OCI-LY7 (cell line): ENCODE data around the gene NQO2. TPM values are rescaled to one million over a fixed set of nuclear protein-coding genes. Genes with fewer than 3 reads are reported as not detected.

ENCODE experiments used
- BruUV-seq: library from RNA; stranded (reverse); fragments of 400-500 nt; replicated peaks from 2 replicates; lab custom pipeline; 2021; lab: Mats Ljungman, UMichigan
- CTCF ChIA-PET: fragments of 300-600 bp; sonication (Branson Sonifier 250); formaldehyde crosslinking; loops from one replicate; lab custom pipeline; 2022; ENCODE audit warnings: antibody characterized with exemption; ENCODE audit not compliant: unreplicated experiment; lab: Charles Lee
- POLR2A ChIA-PET: fragments of 300-600 bp; sonication (Branson Sonifier 250); formaldehyde crosslinking; loops from one replicate; lab custom pipeline; 2022; ENCODE audit warnings: antibody characterized with exemption; lab: Charles Lee
- DNase-seq: peaks from one replicate; pipeline ENCODE4 v3.0.0-alpha.2; 2015; ENCODE audit warnings: low spot score
- H2AFZ ChIP-seq: fragments of 200-600 bp; sonication (generic), shearing (Covaris generic); 2 replicates; pipeline ENCODE4 v1.6.1; 2014; ENCODE audit warnings: mild to moderate bottlenecking, antibody characterized with exemption, low read length, moderate library complexity
- H3K27ac ChIP-seq: fragments of 200-600 bp; sonication (generic); 2 replicates; pipeline ENCODE4 v1.5.1; 2014; ENCODE audit warnings: mixed run types, low read depth, mild to moderate bottlenecking, moderate library complexity, low read length, inconsistent platforms; ENCODE audit not compliant: poor library complexity, severe bottlenecking
- H3K36me3 ChIP-seq: fragments of 200-600 bp; sonication (generic); 2 replicates; pipeline ENCODE4 v1.6.1; 2014; ENCODE audit warnings: mild to moderate bottlenecking, antibody characterized with exemption, low read length, moderate library complexity, mixed read lengths; ENCODE audit not compliant: insufficient read depth
- H3K4me1 ChIP-seq: fragments of 200-600 bp; sonication (generic); 2 replicates; pipeline ENCODE4 v1.5.1; 2014; ENCODE audit warnings: mild to moderate bottlenecking, low read length; ENCODE audit not compliant: insufficient read depth, poor library complexity, severe bottlenecking
- H3K4me2 ChIP-seq: fragments of 200-600 bp; sonication (generic); 2 replicates; pipeline ENCODE4 v1.6.1; 2014; ENCODE audit warnings: mild to moderate bottlenecking, low read length
- H3K4me3 ChIP-seq: fragments of 200-600 bp; sonication (generic); 2 replicates; pipeline ENCODE4 v1.5.1; 2014; ENCODE audit warnings: mild to moderate bottlenecking, low read depth, low read length; ENCODE audit not compliant: poor library complexity, severe bottlenecking
- H3K79me2 ChIP-seq: fragments of 200-600 bp; sonication (generic); 2 replicates; pipeline ENCODE4 v1.6.1; 2016; ENCODE audit warnings: low read depth, mild to moderate bottlenecking, low read length, moderate library complexity, mixed read lengths; ENCODE audit not compliant: insufficient read depth
- H3K9me2 ChIP-seq: fragments of 200-600 bp; sonication (generic); 2 replicates; pipeline ENCODE4 v1.6.1; 2016; ENCODE audit warnings: mild to moderate bottlenecking, low read length, mixed read lengths; ENCODE audit not compliant: insufficient read depth
- H3K9me3 ChIP-seq: fragments of 200-600 bp; sonication (generic); 2 replicates; pipeline ENCODE4 v1.6.1; 2014; ENCODE audit warnings: mild to moderate bottlenecking, mixed run types, low read length, mixed read lengths
- H4K20me1 ChIP-seq: fragments of 200-600 bp; sonication (generic); 2 replicates; pipeline ENCODE4 v1.6.1; 2014; ENCODE audit warnings: mild to moderate bottlenecking, antibody characterized with exemption, low read length, moderate library complexity, mixed read lengths; ENCODE audit not compliant: insufficient read depth
- CTCF ChIP-seq: fragments of 200-600 bp; sonication (generic); conservative IDR thresholded peaks from 2 replicates; pipeline ENCODE4 v1.5.1; 2014; ENCODE audit warnings: mild to moderate bottlenecking, antibody characterized with exemption, low read length, moderate library complexity, mixed read lengths
- EZH2phosphoT487 ChIP-seq: fragments of 200-600 bp; sonication (generic); IDR thresholded peaks from 2 replicates; pipeline ENCODE4 v1.6.1; 2018; ENCODE audit warnings: low read depth, borderline replicate concordance, mild to moderate bottlenecking, mixed run types, antibody characterized with exemption, low read length, moderate library complexity, mixed read lengths
- intact Hi-C: fragments of 100-400 bp; cut with micrococcal nuclease; formaldehyde crosslinking; loops from one replicate; pipeline ENCODE4 v1.10.0; 2022; ENCODE audit not compliant: unreplicated experiment
- total RNA-seq, 2 experiments: library from RNA; depleted of rRNA in 1 of 2; stranded (reverse); fragments of >200 nt in 1 of 2; shearing (Covaris generic) in 1 of 2; gene quantifications; 2 replicates each; pipeline ENCODE4 v1.2.3, GENCODE V29; 2014 to 2022

NQO2 gene
- total RNA-seq, 2 experiments from 2014 or later, result 8.4 to 9.9 TPM

GRCh38 chr6:3013901-3014674 lies 14.4 kb downstream of the NQO2 start:
- TF ChIP-seq CTCF (no peak), EZH2phosphoT487 (no peak)
- no peaks in the 10 kb centered on the region for H3K9me2 ChIP-seq
- intact Hi-C loops, result no loop called here
- H3K36me3 ChIP-seq, result peaks cover 42% of the 10 kb centered on the region
- no peak overlapping the region for H3K4me2 ChIP-seq
- peaks cover 25% of the 10 kb centered on the region for H3K9me3 ChIP-seq
- POLR2A ChIA-PET, result interaction anchor here (0.6 to 1.2 kb wide), 2 partner anchors 12 to 1311 kb away, joined by 3 to 4 read pairs; no protein-coding TSS in a partner anchor
- DNase-seq, result no peak
- H3K4me3 ChIP-seq, result no peak overlapping the region
- H3K4me1 ChIP-seq, result no peaks in the 10 kb centered on the region
- no peak overlapping the region for H3K27ac ChIP-seq
- no TSS peak for BruUV-seq
- CTCF ChIA-PET, result no interaction called here
- H2AFZ ChIP-seq, result no peak overlapping the region
- H3K79me2 ChIP-seq, result no peaks in the 10 kb centered on the region
- no peaks in the 10 kb centered on the region for H4K20me1 ChIP-seq

- Histone ChIP-seq H4K20me1 (no peaks in the 10 kb centered on the region), H3K4me1 (no peaks in the 10 kb centered on the region), H3K9me2 (no peaks in the 10 kb centered on the region), H3K4me2 (no peak overlapping the region), H3K79me2 (no peaks in the 10 kb centered on the region), H3K36me3 (peaks cover 38% of the 10 kb centered on the region), H3K4me3 (no peak overlapping the region), H3K27ac (no peak overlapping the region), H2AFZ (no peak overlapping the region), H3K9me3 (peaks cover 25% of the 10 kb centered on the region)
- no peak for DNase-seq
- intact Hi-C loops, result no loop called here
- POLR2A ChIA-PET, result interaction anchor here (0.6 to 1.2 kb wide), 2 partner anchors 11 to 85 kb away, joined by 3 to 4 read pairs; no protein-coding TSS in a partner anchor
- BruUV-seq, result no TSS peak
- CTCF ChIA-PET, result no interaction called here
- TF ChIP-seq CTCF, result no peak
- no peak for TF ChIP-seq EZH2phosphoT487
Observed at GRCh38 chr6:3014675-3015066, 15.0 kb downstream of the NQO2 start.

- Histone ChIP-seq H4K20me1 (no peaks in the 10 kb centered on the region), H3K27ac (no peak overlapping the region), H3K4me1 (no peaks in the 10 kb centered on the region), H3K4me3 (no peak overlapping the region), H3K36me3 (peaks cover 36% of the 10 kb centered on the region), H3K9me2 (no peaks in the 10 kb centered on the region), H2AFZ (no peak overlapping the region), H3K79me2 (no peaks in the 10 kb centered on the region), H3K4me2 (no peak overlapping the region), H3K9me3 (peaks cover 25% of the 10 kb centered on the region)
- no TSS peak for BruUV-seq
- intact Hi-C loops, result no loop called here
- POLR2A ChIA-PET, result interaction anchor here (0.6 to 1.2 kb wide), 2 partner anchors 11 to 84 kb away, joined by 3 to 4 read pairs; no protein-coding TSS in a partner anchor
- no peak for DNase-seq
- no peak for TF ChIP-seq EZH2phosphoT487
- no peak for TF ChIP-seq CTCF
- CTCF ChIA-PET, result no interaction called here
Observed at GRCh38 chr6:3015144-3015543, 15.4 kb downstream of the NQO2 start.
